ENCODE data around the gene FAM20C. TPM values are rescaled to one million over a fixed set of nuclear protein-coding genes. Genes with fewer than 3 reads are reported as not detected.

The FAM20C gene
- total RNA-seq, 1 donor from 2014 or later = 0.11 TPM

DNA sequence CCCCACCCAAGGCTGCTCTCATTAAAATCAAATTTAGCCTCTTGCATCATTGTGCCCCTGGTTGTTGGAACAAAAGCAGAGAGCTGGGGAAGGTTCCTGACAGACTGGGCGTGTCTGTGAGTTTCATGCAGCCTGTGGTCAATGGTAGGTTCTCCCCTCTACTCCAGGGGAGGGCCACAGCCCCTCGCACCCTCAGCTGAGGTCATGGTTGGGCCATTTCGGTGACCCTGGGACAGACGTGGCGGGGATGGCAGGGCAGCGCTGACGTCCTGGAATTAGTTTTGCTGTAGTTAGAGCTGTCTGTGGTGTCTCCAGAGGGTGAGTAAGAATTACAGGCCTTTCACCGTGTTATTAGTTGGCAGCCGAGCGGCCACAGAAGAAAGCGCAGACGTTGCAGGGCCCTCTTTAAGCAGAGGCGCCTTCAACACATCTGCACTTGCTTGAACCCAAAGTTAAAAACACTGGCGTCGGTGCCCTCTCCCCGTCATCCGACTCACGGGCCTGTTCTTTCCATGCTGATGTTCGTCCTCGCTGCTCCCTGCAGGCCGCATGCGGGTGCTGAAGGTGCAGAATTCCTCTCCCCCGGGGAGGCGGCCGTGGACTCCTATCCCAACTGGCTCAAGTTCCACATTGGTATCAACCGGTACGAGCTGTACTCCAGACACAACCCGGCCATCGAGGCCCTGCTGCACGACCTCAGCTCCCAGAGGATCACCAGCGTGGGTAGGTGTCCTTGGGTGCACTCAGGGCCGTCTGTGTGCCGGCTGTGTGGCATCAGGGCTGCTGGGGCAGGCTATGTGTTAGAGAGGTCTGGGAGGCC, 2.8 kb downstream of the FAM20C start:
- ChIA-PET POLR2A (no interaction called here), CTCF (no interaction called here)
- H3K36me3 Mint-ChIP-seq (ENCODE audit: low read depth) = no peaks in the 10 kb centered on the region
- no peak for ATAC-seq (ENCODE audit: low read depth)
- H3K4me3 Mint-ChIP-seq = no peak overlapping the region
- no peak for DNase-seq
- intact Hi-C loops (cut with micrococcal nuclease) = no loop called here
- peaks cover 37% of the 10 kb centered on the region for H3K27me3 Mint-ChIP-seq
- H3K9me3 Mint-ChIP-seq = no peaks in the 10 kb centered on the region
- no peak overlapping the region for H3K27ac Mint-ChIP-seq
- TF ChIP-seq, protein P1, sequence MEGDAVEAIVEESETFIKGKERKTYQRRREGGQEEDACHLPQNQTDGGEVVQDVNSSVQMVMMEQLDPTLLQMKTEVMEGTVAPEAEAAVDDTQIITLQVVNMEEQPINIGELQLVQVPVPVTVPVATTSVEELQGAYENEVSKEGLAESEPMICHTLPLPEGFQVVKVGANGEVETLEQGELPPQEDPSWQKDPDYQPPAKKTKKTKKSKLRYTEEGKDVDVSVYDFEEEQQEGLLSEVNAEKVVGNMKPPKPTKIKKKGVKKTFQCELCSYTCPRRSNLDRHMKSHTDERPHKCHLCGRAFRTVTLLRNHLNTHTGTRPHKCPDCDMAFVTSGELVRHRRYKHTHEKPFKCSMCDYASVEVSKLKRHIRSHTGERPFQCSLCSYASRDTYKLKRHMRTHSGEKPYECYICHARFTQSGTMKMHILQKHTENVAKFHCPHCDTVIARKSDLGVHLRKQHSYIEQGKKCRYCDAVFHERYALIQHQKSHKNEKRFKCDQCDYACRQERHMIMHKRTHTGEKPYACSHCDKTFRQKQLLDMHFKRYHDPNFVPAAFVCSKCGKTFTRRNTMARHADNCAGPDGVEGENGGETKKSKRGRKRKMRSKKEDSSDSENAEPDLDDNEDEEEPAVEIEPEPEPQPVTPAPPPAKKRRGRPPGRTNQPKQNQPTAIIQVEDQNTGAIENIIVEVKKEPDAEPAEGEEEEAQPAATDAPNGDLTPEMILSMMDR (IDR thresholded peaks at IDR 0.05) = no peak
- H3K4me1 Mint-ChIP-seq = peaks cover 5% of the 10 kb centered on the region

DNA sequence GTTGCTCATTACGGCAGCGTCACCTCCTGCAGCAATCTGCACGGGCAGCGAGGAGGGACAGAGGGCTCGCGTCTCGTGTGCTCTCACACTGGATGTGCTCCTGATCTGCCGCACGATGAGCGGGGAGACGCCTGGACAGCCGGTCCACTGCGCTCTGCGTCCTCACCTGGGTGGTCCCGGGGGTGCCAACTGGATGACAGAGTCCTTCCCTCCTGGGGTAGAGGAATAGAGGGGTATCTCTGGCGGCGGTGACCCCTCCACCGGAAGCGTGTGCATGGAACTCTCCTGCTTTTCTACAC, 3.4 kb downstream of the FAM20C start:
- Mint-ChIP-seq H3K9me3 (no peaks in the 10 kb centered on the region), H3K4me1 (peaks cover 5% of the 10 kb centered on the region), H3K27ac (no peak overlapping the region), H3K36me3 (ENCODE audit: low read depth) (no peaks in the 10 kb centered on the region), H3K4me3 (no peak overlapping the region), H3K27me3 (peaks cover 31% of the 10 kb centered on the region)
- no peak for DNase-seq
- ChIA-PET CTCF (no interaction called here), POLR2A (no interaction called here)
- ATAC-seq (ENCODE audit: low read depth) = no peak
- intact Hi-C loops (cut with micrococcal nuclease) = no loop called here
- TF ChIP-seq, protein P1 (IDR thresholded peaks at IDR 0.05) = no peak

DNA sequence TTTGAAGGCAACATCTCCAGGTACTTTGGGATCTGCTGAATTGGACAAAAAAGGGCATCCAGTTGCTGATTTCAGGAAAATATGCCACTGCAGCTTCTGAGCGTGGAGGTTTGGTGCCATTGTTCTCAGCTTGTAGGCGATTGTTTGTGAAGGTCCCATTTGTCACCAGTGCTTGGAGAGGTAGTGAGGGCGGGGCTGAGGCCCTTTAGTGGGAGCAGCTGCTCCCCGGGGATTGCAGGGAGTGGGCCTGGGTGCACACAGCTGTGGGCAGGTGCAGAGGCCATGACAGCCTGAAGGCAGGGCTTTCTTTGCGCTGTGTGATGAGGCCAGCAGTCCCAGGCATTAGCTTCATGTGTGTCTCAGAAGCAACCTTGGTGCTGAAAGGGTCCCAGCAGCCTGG, 3.9 kb downstream of the FAM20C start:
- ChIA-PET CTCF (no interaction called here), POLR2A (no interaction called here)
- Mint-ChIP-seq H3K36me3 (ENCODE audit: low read depth) (no peaks in the 10 kb centered on the region), H3K27me3 (peaks cover 27% of the 10 kb centered on the region), H3K9me3 (no peaks in the 10 kb centered on the region), H3K27ac (no peak overlapping the region), H3K4me1 (peaks cover 5% of the 10 kb centered on the region), H3K4me3 (no peak overlapping the region)
- TF ChIP-seq, protein P1 (IDR thresholded peaks at IDR 0.05) = no peak
- DNase-seq (no peak), ATAC-seq (ENCODE audit: low read depth) (no peak)
- intact Hi-C loops (cut with micrococcal nuclease) = no loop called here

DNA sequence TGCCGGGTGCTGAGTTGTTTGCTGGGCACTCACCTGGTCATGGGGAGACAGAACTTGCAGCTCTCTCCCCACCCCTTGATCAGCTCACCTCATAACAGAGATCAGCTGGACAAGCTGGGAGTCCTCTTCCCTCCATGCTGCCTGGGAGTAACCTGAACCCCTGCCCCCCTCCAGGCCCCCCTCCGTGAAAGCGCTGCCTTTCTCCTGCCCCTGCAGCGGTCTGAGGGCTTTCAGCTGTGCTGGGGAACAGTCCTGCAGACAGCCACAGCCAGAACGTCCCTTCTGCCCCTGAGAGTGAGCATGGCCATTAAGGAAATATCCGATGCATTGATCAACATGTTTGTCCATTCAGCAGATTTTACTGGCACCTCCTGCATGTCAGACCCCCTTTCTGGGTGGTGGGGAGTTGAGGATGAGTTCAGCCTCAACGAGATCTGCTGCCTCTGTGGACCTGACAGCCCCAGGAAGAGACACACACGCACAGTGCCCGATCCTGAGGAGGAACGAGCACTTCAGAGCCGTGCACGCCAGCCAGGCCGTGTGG, 4.5 kb downstream of the FAM20C start:
- ATAC-seq (ENCODE audit: low read depth) (no peak), DNase-seq (no peak)
- intact Hi-C loops (cut with micrococcal nuclease) = no loop called here
- Mint-ChIP-seq H3K4me3 (no peak overlapping the region), H3K36me3 (ENCODE audit: low read depth) (no peaks in the 10 kb centered on the region), H3K9me3 (no peaks in the 10 kb centered on the region), H3K27me3 (peaks cover 24% of the 10 kb centered on the region), H3K4me1 (peaks cover 2% of the 10 kb centered on the region), H3K27ac (no peak overlapping the region)
- TF ChIP-seq, protein P1 (IDR thresholded peaks at IDR 0.05) = no peak
- POLR2A ChIA-PET = no interaction called here
- CTCF ChIA-PET = no interaction called here

DNA sequence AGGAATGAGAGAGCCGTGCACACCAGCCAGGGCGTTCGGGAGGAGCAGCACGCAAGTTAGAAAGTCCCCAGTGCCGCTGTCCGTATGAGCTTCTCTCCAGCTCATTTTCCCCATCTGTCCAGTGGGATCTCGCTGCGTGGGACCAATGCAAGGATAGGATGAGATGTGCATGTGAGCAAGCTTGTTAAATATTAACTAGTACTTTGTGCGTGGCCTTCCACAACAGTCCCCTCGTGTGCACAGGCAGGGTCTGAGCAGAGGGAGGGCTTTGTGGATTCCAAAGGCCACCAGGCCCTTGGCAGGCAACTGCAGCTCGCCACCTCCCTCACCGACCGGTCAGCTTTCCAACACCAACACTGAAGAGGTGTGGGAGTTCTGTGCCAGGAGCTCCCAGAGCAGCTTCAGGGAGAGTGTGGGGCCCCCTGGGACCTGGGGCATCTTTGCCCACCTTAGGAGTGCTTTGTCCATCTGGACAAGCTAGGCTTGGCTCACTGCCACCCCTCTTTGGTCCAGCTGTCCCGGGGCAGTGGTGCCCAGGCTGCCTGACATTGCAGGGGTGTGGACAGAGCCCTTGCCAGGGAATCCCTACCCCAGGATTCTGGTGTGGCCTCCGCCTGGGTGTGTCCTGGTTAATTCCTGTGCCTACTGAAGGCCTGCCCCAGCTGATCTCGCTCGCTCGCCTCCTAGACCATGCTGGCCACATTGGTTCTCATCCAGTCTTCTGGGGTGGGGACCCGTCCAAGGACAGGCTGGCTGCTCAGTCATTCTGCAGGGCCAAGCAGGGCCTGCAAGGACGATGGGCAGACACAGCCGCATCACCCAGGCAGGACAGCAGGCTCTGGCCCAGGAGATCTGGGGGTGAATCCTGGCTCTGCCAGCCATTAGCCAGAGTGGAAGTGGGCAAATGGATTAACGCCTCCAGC, 5.3 kb downstream of the FAM20C start:
- Mint-ChIP-seq H3K9me3 (no peaks in the 10 kb centered on the region), H3K27ac (no peak overlapping the region), H3K36me3 (ENCODE audit: low read depth) (no peaks in the 10 kb centered on the region), H3K27me3 (peaks cover 25% of the 10 kb centered on the region), H3K4me1 (peaks cover 2% of the 10 kb centered on the region), H3K4me3 (no peak overlapping the region)
- intact Hi-C loops (cut with micrococcal nuclease) = no loop called here
- no peak for DNase-seq
- TF ChIP-seq, protein P1 (IDR thresholded peaks at IDR 0.05) = no peak
- no peak for ATAC-seq (ENCODE audit: low read depth)
- CTCF ChIA-PET = no interaction called here
- POLR2A ChIA-PET = no interaction called here
